GM12874 (cell line): ENCODE measurements around the gene SPAG7.

Source experiments
- TF ChIP-seq, protein P1 (sequence below): IDR thresholded peaks from 2 replicates; pipeline ENCODE4 v1.5.1; 2011; ENCODE audit warnings: low read depth, mild to moderate bottlenecking, control low read depth, low read length, moderate library complexity; ENCODE audit not compliant: insufficient read depth

Gene SPAG7

DNA sequence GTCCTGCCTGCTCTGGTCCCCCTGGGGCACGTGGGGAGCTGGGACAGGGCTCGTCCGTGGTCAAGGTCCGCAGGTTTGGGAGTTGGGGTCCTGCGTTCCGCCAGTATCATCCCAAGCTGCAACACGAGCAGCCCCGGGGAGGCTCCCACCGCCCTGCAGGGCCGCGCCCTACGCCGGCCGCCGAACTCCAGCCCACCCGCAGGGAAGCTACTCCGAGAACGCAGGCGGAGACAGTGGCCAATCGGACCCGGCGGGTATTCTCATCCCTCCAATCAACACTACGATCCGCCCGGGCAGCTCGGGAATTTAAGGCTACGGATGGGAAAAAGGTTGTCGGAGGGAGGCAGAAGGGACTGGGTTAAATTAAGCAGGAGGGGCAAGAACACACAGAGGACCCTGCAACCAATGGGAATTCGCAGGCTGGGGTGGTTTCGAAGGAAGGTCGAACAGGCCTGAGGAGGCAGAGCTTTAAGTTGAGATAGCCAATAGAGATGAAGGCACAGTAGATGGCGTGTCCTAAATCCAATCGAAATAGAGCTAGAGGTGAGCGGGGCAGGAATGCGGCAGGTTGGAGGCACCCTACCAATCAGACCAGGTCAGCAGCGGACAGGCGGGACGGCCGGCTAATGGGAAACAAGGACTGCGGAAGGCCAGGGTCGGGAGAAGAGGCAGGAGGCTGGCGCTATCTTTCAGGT is 626 bp downstream of the SPAG7 start:
- TF ChIP-seq, protein P1, sequence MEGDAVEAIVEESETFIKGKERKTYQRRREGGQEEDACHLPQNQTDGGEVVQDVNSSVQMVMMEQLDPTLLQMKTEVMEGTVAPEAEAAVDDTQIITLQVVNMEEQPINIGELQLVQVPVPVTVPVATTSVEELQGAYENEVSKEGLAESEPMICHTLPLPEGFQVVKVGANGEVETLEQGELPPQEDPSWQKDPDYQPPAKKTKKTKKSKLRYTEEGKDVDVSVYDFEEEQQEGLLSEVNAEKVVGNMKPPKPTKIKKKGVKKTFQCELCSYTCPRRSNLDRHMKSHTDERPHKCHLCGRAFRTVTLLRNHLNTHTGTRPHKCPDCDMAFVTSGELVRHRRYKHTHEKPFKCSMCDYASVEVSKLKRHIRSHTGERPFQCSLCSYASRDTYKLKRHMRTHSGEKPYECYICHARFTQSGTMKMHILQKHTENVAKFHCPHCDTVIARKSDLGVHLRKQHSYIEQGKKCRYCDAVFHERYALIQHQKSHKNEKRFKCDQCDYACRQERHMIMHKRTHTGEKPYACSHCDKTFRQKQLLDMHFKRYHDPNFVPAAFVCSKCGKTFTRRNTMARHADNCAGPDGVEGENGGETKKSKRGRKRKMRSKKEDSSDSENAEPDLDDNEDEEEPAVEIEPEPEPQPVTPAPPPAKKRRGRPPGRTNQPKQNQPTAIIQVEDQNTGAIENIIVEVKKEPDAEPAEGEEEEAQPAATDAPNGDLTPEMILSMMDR = no peak

DNA sequence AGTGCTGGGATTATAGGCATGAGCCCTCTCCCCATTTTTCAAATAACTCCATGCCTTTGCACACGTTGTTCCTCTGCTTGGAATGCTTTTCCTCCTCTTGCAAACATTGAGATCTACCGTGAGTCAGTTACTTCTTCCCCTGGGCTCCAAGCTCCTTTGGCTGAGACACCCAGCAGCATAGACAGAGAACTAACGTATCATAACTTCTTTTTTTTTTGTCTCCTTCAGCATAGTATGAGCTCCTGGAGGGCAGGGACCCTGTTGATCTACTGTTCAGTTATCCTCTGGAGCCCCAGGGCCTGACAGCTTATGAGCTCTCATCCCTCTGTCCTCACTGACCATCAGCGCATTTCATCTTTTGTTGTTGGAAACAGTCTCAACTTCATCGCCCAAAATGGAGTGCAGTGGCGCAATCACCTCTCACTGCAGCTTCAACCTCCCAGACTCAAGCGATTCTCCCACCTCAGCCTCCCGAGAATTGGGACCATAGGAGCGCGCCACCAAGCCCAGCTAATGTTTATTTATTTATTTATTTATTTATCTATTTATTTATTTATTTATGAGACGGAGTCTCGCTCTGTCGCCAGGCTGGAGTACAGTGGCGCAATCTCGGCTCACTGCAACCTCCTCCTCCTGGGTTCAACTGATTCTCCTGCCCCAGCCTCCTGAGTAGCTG is 2.2 kb downstream of the SPAG7 start:
- TF ChIP-seq, protein P1 = no peak

DNA sequence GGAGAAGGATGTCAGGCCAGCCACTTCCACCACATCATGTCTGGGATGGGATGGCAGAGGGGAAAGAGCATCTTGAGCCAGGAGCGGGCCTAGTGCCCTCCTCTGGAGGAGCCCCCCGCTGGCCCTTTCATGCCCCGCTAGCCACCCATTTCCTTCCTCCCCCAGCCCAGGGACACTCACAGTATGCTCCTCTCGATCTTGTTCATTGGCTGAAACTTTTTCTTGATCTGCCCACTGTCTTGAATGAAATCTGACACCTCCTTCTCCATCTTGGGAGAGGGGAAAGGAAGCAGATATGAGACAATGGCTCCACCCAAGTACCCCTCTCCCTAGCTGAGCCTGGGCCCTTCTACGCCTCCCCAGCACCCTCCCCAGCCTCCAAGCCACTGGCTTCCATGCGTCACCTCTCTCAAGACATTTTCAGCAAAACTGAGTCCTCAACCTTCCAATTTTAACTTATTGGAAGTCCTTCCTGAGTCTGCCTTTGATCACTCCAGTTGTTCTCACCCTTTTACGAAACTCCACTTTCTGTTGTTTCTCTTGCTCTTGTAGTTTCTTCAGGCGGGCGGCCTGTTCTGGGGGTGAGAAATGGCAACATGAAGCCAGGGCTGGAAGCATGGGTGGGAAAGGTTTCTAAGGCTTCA is 7.2 kb downstream of the SPAG7 start:
- TF ChIP-seq, protein P1 = no peak

DNA sequence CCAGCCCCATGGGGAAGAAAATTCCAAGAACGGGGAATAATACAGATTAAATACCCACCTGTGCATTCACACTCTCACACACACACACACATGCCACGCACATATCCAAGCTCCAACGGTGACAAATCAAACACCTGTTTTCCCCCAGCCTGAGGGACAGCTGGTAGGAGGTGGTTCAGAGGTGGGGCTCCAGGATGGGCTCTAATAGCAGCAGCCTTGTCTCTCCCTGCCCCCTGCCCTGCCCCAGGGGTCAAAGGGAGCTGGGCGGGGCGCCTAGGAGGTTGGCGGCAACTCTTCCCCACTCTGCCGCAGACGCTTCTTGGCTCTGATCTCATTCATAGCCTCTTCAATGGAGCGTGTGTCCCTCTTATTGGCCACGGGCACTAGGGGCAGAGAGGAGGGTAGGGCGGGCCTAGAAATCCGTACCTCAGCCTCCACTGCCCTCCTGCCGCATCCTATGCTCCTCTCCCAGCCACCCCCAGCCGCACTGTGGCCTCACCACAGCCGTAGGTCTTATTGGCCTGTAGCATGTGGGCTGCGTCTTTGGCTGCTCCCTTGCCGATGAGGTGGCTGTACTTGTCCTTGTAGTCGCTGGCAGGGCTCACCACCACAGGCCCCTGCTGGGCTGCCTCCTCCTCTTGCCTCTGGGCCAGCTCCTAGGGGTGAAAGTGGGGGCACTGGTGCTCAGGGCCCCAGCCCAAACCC is 8.2 kb downstream of the SPAG7 start:
- TF ChIP-seq, protein P1 = no peak

DNA sequence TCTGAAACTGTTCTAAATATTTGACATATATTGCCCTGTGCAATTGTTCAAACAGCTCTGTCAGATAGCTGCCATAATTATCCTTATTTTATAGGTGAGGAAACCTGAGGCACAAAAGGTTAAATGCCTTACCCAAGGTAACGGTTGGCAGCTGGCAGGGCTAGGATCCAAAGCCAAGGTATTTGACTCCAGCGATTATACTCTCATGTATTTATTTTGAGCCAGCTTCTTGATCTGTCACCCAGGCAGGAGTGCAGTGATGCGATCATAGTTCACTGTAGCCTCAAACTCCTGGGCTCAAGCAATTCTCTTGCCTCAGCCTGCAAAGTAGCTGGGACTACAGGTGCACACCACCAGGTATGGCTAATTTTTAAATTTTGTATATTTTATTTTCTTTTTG is 9.5 kb downstream of the SPAG7 start:
- TF ChIP-seq, protein P1 = no peak

DNA sequence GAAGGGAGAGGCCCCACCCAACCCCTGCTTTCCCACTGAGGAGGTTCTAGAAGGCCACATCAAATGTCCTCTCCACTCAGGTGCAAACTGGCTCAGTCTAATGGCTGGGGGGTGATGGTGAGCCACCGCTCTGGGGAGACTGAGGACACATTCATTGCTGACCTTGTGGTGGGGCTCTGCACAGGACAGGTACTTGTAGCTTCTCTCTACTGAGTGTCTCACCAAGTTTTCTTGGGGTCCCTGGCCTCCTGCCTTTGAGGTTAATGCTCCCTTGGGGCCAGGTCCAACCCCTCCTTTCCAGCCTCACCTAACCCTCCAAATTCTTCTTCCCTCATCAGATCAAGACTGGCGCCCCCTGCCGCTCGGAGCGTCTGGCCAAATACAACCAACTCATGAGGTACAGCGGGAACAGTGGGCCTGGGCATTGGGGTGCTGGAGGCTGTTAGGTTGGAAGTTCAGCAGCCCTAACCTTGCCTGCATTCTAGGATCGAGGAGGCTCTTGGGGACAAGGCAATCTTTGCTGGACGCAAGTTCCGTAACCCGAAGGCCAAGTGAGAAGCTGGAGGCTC is 11.0 kb downstream of the SPAG7 start:
- TF ChIP-seq, protein P1 = no peak

DNA sequence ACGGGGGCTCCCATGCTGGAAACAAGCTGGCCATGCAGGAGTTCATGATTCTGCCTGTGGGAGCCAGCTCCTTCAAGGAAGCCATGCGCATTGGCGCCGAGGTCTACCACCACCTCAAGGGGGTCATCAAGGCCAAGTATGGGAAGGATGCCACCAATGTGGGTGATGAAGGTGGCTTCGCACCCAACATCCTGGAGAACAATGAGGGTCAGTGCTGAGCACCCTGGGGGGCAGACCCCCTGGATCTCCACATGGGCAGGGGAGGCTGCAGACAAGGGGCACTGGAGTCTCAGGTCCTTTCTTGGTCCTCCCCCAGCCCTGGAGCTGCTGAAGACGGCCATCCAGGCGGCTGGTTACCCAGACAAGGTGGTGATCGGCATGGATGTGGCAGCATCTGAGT is 12.5 kb downstream of the SPAG7 start:
- TF ChIP-seq, protein P1 = no peak
